AML-193 (cell line): ENCODE results near the gene BEGAIN.

Source experiments
- DNase-seq, 2 experiments: peaks; one replicate each; lab custom pipeline; 2025; lab: John Stamatoyannopoulos, UW

BEGAIN gene, protein sequence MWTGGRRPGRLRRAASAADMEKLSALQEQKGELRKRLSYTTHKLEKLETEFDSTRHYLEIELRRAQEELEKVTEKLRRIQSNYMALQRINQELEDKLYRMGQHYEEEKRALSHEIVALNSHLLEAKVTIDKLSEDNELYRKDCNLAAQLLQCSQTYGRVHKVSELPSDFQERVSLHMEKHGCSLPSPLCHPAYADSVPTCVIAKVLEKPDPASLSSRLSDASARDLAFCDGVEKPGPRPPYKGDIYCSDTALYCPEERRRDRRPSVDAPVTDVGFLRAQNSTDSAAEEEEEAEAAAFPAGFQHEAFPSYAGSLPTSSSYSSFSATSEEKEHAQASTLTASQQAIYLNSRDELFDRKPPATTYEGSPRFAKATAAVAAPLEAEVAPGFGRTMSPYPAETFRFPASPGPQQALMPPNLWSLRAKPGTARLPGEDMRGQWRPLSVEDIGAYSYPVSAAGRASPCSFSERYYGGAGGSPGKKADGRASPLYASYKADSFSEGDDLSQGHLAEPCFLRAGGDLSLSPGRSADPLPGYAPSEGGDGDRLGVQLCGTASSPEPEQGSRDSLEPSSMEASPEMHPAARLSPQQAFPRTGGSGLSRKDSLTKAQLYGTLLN

DNA sequence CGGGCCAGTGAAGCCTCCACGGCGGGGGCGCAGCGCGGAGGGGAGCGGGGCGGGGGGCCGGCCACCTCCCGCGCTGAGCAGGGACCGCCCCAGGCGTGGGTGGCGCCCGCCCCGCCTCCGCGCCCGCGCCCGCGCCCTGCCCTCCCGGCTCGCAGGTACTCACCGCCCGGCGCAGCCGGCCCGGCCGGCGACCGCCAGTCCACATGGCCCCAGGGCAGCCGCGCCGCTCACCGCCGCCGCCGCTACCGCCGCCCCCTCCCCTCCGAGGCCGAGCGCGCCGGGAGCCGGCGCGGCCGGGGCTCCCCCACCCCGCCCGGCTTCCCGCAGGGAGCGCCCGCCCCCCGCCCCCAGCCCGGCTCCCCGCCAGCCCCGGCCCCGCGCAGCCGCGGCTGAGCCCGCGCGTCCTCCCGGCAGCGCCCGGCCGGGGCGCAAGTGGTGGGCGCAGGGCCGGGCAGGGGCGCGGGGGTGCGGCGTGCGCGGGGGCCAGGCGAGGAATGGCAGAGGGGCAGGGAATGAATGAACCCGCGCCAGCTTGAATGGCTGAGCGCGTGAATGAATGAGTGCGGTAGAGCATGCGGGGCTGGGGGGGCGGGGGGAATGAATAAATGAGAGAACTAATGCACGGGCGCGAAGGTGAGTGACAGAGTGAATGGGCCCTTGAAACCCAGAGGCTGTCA is at the start of gene BEGAIN:
TSS of gene BEGAIN (minus strand) at position 332 of the 677 bp plus-strand sequence. CDS start at position 205, 127 bp downstream.
- no peak for DNase-seq

DNA sequence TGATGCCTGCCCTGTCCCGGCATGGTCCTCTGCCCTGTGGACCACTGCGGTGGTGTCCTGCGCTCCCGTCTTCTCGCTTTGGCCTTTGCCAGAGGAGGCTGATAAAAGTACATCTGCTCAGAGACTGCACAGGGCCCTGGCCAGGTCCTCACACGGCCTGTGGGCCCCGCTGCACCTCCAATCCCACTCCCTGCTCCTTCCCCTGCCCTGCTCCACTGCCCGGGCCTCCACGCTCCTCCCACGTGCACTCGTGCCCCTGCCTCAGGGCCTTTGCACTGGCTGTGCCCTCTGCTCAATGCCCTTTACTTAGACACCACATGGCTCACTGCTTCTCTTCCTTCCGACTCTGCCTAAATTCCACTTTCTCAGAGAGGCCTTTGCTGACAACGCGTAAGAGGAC is 49.3 kb upstream of the BEGAIN start:
- no peak for DNase-seq

DNA sequence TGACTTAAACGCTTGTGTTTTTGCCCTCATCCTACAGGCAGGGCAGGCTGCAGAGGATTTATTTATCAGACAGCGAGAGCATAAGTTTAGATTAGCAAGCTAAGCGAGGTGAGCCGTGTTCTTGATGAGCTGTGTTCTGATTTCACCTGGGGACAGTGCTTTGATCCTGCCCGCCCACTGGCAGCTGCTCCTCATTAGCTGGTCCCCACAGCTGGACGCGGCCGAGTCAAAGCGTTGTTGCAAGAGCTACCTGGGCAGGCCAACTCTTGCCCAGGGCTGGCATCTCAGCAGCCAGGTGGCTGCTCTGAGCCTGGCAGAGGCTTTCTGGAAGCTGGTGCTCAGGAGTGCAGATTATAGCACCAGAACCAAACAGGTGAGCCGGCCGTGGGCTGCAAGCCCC is 46.8 kb upstream of the BEGAIN start:
- DNase-seq: no peak

DNA sequence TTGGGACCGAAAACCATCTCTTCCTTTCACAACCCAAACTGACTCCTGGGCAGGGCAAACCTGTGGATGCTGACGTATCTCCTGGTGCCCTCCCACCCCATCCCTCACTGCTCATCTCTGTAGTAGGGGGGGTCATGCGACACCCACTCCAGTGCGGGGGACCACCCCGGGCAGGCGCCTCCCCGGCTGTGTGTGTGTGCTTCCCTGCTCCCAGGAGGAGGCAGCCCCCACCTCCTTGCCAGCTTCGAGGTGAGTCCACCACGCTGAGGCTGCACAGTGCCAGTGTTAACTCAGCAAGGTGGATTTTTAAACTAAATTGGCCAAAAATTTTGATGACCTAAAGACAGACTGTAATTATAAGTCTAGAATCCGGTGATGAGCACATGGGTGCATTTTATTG is 46.2 kb upstream of the BEGAIN start:
- DNase-seq: no peak

DNA sequence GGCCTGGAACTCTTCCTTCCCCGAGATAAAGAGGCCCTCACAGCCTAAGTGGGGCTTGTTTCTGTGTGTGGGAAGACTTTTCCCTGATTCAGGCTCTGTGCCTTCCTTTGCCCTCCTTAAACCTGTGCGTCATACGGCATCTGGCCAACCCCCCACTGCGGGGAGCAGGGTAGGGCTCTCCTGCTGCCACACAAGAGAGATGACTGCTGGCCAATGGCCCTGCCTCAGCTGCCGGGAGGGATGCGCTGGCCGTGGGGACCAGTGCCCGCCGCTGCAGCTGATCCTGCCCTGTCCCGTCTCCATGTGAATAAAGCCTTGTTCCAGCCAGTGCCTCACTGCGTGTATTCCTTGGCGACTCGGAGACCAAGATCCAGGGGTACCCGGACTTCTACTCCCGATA is 42.5 kb upstream of the BEGAIN start:
- no peak for DNase-seq

DNA sequence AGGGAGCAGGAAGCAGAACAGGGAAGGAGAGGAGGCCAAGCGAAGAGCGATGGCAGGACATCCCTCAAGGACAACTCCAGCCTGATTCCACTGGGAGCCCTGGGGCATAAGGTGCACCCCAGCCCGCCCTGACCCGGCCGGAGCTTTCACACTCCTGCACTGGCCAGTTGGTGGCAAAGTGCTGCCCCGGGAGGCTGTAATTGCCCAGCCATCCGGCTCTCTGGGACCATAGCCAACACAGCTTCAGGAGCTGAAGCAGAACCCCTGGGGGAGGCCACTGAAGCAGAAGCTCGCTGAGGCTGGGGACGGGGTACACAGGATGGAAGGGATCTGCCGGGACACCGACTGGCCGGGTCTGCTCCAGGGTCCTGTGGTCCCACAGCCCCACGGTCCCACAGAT is 41.9 kb upstream of the BEGAIN start:
- no peak for DNase-seq

DNA sequence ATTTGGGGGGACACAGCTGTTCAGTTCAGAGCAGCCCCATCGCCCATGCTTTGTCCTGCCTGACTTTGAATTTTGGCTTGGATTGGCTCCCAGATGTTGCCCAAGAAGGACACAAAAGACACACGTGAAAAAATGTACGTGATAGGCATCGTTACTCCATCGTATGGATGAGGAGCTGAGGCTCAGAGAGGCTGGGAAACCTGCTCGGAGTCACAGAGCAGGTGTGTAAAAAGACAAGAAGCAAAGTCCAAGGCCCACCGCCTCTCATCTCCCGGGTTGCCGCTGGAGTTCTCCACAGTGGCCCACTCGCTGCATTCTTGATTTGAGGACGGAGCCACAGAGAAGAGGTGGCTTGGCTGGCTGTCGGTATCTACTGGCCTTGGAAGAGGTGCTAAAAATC is 41.0 kb upstream of the BEGAIN start:
- no peak for DNase-seq

DNA sequence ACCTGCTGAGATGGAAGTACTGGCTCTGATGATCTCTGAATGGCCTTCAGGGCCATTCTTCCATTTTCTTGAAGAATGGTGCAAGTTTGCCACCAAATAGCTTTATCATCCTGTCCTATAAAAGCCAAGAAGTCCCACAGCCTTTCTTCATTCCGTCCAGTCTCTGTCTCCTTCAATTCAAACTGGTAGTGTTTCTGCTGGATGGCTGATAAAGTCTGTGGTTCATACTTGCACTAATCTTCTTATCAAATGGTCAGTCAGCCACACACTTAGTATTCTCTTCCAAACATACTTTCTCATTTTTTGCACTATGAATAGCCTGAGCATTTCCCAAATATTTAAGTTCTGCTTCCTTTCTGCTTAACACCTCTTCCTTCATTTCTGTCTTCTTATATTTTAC is 39.4 kb upstream of the BEGAIN start:
- DNase-seq: no peak

DNA sequence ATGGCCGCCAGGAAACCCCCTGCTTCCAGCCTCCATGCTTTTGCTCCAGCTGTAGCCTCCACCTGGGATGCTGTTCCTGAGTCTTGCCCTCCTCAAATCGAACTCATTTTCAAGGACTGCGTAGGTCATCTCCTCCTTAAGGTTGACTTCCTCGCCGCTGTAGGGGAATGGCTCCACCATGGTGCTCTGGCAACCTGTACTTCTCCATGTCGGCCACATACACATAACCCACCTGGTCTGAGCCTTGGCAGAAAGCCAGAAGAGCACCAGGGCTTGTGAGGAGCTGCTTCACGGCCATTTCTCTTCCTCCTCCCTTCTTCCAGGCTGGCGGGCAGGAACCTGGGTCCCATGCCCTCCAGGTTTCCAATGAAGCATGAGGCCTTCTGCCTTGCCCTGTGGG is 36.7 kb upstream of the BEGAIN start:
- no peak for DNase-seq

DNA sequence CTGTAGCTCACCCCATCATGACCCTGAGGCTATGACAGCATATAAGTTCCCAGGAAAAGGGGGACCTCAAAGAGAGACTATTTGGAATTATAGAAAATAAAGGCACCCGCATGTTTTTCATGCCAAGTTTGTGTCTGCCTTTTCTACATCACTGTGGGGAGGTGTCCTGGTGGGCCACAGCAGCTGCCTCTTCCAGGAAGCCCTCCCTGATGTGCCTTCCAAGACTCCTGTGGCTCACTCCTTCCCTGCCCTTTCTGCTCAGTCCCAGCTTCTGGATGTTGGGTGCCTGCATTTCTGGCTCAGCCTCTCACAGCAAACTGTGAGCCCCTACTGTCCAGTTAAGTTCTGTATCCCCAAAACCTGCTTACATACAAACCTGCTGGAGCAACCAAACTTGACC is 36.3 kb upstream of the BEGAIN start:
- no peak for DNase-seq

DNA sequence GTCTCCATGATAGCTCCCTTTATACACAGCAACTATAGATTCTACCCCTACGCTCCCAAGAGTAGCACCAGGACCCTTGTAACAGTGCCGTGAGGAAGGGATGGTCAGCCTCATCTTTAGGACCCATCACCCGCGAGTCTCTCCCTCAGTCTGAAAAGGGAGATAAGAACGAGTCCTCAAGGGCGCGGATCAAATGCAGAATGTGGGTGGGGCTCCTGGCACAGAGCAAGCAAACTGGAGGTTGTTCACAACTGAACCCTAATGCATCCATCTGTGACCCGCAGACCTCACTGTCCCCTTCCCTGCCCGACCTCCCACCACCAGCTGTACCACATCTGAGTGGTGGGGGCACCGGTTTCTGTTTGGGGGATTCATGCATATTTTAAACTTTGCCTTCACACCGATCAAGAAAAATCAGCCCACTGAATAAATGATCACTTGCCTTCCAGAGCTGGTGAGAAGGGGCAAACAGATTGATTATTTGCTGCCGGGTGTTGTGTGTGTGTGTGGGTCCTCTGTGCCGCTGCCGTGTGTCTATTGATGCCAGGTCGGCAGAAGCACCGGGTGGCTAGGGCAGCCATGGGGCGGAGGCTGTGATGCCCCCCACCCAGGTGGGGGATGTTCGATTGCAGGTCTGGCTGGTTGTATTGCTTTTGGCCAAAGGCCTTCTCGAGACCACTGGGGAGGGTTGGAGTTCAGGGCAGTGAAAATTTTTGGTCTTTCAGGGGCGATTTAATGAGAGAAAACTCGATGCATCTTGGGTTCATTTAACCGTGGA is 35.7 kb upstream of the BEGAIN start:
- DNase-seq: no peak

DNA sequence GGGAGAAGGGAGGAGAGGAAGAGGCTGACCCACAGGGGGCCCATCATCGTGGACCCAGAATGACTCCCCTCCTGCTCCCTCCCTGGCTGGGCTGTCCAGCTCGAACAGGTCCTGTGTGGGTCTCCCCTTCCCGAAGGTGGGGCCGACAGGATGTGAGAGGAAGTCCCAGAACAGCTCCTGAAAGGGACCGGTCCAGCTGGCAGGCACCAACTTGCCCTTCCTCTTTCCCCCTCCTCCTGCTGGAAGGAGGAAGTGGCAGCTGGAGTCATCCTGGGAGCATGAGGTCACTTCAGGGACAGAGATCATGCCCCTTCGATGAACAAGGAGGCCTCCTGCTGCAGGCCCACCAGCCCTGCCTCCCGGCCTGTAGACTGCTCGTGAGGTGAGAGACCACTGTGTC is 35.0 kb upstream of the BEGAIN start:
- DNase-seq: peak; percentile 1 to 12

DNA sequence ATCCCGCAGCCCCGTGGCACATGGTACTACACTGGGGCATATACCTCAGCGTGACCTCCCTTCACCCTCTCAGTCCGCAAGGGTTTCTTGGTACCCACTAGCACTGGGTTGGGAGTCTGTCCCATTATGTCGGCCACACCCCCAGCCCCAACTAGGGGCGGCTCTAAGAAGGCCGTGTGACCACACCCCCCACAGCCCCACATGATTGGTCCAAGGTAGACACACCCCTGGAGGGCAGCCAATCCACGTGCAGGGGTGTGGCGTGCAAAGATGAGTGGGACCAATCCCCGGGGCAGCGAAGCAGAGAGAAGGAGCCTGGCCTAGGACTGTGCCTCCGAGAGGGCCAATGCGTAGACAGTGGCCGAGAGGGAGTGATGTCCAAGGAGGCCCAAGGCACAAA is 34.6 kb upstream of the BEGAIN start:
- no peak for DNase-seq

DNA sequence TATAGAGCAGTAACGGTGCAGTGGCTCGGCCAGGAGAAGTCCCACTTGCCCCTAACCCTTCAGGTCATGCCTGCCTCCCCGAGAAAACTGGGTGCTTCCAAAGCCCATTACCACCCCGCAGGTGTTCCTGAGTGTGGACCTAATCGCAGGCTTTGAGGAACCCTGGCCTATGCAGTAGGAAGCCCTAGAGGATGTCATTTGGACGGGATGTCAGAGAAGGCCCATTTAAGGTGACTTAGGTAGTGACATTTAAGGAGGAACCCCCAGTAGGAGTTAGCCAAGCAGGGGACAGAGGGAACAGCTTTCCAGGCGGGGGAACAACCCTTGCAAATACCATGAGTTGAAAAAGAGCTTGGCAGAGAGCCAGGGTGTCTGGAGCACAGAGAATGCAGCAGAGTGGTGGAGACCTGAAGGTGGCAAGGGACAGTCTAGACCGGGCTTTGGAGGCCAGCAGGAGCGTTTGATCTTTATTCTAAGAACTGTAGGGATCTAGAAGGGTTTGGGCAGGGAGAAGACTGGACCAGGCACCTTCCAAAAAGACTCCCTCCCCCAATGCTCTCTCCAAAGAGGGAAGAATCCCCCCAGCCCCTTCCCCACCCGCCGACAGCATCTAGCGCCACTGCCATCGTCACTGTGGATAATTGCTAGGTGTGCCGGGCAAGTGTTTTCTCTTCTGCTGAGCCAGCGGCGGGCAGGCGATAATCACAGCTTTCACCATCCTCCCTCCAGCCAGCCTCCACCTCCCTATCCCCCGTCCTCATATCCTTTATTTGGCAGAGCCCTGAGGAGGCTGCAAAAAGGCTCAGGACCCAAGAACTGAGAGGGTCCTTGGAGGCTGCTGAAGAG is 33.3 kb upstream of the BEGAIN start:
- DNase-seq: no peak

DNA sequence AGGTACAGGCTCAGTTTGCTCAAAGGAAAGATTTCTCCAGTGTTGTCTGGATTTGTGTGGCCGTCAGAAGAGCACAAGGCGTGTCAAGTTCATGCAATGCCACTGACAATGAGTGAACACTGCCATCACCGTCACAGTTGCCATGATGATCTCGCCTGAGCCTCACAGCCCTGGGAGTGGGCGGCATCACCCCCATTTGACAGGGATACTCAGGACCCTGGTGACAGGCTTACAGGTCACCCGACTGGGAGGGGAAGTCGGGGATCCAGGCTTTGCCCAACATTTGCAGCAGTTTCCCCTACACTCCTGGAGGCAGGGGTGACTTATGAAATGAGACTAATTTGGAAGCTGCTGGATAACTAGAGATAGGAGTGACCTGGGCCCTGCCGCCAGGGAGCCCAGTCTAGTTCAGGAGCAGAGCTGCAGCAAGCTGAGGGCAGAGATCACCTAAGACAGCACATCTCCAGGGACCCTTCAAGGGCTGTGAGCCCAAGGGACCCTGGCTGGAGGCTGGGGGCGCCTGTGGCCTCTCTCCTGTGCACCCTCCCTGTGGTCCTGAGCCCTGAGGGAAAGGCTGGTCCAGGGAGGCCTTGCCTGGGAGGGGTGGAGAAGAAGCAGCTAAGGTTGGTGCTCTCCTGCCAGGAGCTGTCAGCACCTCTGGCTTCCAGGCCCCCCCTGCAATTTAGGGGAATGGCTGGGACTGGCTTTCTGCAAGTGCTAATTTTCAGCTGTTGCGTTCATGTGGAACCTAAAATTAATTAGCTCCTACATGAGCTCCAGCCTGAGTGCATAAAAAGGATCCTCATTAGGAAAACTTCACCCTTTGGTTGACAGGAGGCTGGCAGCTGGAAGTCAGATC is 32.4 kb upstream of the BEGAIN start:
- no peak for DNase-seq

DNA sequence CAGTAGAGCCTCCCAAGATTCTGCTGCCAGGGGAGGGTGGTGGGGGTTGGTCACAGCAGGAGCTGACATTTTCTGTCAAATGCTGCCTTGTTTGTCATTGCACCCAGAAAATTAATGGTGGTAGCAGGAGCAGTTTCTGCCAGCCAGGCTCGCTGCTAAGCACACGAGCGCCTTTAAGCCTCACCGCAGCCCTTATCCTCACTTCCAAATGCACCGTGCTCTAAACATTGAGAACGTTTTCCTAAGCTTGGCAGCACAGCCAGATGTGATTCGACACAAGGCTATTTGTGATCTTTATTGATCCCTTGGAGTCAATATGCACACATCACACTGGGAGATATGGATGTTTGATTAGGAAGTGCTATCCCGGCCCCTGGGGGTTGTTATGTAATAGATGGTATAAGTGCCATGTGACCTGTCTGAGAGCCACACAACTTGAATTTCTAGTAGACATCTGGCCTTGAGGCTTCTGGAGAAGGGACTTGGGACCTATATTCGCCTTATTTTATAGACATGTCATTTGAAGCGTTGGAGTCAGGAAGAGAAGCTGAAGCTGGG is 31.6 kb upstream of the BEGAIN start:
- no peak for DNase-seq

DNA sequence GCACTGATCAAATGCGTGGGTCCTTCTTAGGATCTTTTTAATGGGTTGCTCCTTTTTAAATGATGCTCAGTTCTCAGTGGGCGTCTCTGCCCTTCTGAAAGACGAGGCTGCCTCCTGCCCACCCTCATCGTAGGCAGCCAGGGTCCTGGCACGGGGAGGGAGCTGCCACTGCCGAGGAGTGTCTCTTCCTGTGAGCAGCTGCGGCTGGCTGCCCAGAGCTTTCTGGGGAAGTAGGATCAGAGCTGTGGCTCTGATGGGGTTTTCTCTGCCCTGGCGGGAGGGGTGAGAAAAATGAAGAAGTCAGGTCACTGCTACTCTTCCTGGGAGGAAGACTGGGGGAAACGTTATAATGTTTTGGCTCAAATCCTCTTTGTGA is 31.1 kb upstream of the BEGAIN start:
- peak; percentile 46 to 62 for DNase-seq

DNA sequence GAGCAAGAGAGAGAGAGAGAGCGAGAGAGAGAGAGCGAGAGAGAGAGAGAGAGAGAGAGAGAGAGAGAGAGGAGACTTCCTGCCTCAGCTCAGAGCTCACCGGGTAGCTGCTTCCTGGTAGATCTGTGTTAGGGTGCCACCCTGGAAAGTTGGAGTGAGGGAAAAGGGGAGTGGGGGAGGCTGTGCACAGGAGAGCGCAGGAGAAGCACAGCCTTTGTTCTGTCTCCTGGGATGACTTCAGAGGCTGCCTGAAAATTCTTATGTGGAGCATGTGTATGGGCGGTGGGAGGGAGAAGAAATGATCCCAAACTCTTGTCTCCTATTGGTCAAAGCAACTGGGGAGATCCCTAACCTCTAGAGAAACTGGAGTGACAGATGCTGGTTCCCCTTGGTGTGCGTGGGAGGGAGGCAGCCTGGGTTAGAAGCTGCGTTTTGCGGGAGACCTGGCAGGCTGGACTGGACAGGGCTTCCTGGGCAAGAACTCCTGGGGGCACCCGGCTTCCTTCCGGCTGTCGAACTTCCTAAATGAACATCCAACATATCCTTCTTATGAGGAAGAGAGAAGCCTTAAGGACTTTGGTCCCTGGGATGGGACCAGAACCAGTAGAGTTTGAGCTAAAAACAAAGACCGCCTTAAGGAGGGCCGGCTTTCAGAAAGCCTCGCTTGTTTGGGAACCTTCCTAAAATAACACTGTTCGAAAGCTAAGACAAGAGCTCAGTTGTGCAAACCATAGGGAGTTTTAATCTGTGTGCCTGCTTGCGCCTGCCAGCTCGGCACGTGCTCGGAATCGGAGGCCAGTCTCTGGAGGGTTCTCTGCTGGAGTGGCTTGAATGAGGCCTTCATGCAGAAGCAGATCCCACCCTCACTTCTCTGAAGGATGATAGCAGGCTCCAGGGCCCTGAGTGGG is 30.4 kb upstream of the BEGAIN start:
- DNase-seq: no peak

DNA sequence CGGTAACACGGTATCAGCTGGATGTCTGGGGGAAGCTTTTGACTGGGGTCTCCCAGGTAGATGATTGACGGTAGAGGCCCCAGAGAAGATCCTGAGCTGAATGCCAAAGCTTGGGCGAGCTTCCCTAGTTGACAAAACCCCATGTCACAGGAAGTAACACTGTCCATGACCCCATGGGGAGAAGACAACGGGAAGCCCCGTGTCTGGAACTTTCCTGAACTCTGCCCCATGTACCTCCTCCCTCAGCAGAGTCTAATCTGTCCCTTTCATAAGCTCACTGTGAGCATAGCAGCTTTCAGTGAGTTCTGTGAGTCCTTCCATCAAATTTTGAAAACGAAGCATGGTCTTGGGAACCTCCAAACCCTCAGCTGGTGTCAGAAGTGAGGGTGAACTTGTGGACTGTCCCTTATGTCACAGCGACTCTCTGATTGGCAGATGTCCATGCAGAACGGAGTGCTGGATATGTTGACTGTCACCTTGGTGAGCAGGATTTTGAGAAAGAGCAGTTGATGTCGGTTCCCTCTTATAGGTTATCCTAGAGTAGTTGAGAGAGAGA is 29.7 kb upstream of the BEGAIN start:
- no peak for DNase-seq
